ENCODE results near the gene CLPTM1.
"Not testable (repeated sequence)": the region's sequence is repeated elsewhere in the genome, so short reads cannot be mapped to it uniquely, and the experiment has no call there.

CLPTM1 gene

GRCh38 chr19:44954649-44955504, at the start of gene CLPTM1:
Gene CLPTM1, plus strand, starts transcription at chr19:44955380. Its CDS starts 16 bp downstream, at chr19:44955396.
- DNase-seq (ENCODE audit: low read depth), result peak; percentile 97

DNA sequence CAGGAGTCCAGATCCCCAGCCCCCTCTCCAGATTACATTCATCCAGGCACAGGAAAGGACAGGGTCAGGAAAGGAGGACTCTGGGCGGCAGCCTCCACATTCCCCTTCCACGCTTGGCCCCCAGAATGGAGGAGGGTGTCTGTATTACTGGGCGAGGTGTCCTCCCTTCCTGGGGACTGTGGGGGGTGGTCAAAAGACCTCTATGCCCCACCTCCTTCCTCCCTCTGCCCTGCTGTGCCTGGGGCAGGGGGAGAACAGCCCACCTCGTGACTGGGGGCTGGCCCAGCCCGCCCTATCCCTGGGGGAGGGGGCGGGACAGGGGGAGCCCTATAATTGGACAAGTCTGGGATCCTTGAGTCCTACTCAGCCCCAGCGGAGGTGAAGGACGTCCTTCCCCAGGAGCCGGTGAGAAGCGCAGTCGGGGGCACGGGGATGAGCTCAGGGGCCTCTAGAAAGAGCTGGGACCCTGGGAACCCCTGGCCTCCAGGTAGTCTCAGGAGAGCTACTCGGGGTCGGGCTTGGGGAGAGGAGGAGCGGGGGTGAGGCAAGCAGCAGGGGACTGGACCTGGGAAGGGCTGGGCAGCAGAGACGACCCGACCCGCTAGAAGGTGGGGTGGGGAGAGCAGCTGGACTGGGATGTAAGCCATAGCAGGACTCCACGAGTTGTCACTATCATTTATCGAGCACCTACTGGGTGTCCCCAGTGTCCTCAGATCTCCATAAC, 49.6 kb upstream of the CLPTM1 start, which contains the start of gene APOE:
Gene APOE, plus strand, starts transcription at position 360 of the 724 bp plus-strand sequence. CDS start 829 bp downstream, outside the sequence.
- peak; percentile 20 for DNase-seq (ENCODE audit: low read depth)

DNA sequence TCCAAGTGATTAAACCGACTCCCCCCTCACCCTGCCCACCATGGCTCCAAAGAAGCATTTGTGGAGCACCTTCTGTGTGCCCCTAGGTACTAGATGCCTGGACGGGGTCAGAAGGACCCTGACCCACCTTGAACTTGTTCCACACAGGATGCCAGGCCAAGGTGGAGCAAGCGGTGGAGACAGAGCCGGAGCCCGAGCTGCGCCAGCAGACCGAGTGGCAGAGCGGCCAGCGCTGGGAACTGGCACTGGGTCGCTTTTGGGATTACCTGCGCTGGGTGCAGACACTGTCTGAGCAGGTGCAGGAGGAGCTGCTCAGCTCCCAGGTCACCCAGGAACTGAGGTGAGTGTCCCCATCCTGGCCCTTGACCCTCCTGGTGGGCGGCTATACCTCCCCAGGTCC, 47.6 kb upstream of the CLPTM1 start:
- DNase-seq (ENCODE audit: low read depth), result no peak

DNA sequence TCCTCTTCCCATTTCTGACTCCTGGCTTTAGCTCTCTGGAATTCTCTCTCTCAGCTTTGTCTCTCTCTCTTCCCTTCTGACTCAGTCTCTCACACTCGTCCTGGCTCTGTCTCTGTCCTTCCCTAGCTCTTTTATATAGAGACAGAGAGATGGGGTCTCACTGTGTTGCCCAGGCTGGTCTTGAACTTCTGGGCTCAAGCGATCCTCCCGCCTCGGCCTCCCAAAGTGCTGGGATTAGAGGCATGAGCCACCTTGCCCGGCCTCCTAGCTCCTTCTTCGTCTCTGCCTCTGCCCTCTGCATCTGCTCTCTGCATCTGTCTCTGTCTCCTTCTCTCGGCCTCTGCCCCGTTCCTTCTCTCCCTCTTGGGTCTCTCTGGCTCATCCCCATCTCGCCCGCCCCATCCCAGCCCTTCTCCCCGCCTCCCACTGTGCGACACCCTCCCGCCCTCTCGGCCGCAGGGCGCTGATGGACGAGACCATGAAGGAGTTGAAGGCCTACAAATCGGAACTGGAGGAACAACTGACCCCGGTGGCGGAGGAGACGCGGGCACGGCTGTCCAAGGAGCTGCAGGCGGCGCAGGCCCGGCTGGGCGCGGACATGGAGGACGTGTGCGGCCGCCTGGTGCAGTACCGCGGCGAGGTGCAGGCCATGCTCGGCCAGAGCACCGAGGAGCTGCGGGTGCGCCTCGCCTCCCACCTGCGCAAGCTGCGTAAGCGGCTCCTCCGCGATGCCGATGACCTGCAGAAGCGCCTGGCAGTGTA, 46.9 kb upstream of the CLPTM1 start:
- DNase-seq (ENCODE audit: low read depth), result no peak

DNA sequence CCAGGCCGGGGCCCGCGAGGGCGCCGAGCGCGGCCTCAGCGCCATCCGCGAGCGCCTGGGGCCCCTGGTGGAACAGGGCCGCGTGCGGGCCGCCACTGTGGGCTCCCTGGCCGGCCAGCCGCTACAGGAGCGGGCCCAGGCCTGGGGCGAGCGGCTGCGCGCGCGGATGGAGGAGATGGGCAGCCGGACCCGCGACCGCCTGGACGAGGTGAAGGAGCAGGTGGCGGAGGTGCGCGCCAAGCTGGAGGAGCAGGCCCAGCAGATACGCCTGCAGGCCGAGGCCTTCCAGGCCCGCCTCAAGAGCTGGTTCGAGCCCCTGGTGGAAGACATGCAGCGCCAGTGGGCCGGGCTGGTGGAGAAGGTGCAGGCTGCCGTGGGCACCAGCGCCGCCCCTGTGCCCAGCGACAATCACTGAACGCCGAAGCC, 46.3 kb upstream of the CLPTM1 start:
- DNase-seq (ENCODE audit: low read depth), result no peak

DNA sequence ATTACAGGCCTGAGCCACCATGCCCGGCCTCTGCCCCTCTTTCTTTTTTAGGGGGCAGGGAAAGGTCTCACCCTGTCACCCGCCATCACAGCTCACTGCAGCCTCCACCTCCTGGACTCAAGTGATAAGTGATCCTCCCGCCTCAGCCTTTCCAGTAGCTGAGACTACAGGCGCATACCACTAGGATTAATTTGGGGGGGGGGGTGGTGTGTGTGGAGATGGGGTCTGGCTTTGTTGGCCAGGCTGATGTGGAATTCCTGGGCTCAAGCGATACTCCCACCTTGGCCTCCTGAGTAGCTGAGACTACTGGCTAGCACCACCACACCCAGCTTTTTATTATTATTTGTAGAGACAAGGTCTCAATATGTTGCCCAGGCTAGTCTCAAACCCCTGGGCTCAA, 45.4 kb upstream of the CLPTM1 start:
- no peak for DNase-seq (ENCODE audit: low read depth)

- not testable (repeated sequence) for DNase-seq (ENCODE audit: low read depth)
These were observed 43.3 kb upstream of the CLPTM1 start for GRCh38 chr19:44911896-44912295.

- no peak for DNase-seq (ENCODE audit: low read depth)
These were observed 42.3 kb upstream of the CLPTM1 start for GRCh38 chr19:44912854-44913253.

- not testable (repeated sequence) for DNase-seq (ENCODE audit: low read depth)
These were observed 41.4 kb upstream of the CLPTM1 start for GRCh38 chr19:44913512-44914432.

DNA sequence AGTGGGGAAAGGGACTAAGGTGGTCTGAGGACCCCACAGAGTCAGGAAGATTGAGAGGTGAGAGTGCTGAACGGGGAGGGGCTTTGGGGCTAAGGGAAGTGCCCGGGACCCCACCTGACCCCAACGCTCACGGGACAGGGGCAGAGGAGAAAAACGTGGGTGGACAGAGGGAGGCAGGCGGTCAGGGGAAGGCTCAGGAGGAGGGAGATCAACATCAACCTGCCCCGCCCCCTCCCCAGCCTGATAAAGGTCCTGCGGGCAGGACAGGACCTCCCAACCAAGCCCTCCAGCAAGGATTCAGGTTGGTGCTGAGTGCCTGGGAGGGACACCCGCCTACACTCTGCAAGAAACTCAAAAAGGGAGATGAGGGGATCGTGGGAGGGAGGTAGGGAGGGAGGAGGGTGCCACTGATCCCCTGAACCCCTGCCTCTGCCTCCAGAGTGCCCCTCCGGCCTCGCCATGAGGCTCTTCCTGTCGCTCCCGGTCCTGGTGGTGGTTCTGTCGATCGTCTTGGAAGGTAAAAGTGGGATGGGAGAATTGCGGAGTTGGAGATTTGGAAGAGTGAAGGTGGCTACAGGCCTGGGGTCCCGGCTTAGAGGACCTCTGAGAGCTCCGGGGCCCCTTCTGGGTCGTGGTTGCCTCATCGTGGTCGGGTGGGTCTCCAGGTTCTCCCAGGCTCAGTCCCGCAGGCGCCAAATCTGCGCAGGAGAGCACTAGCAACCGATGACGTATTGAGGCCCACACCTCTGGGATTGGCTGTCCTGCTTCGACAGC, 40.6 kb upstream of the CLPTM1 start, which contains the start of gene APOC1:
Gene APOC1, plus strand, starts transcription at position 176 of the 774 bp plus-strand sequence. Its CDS starts 284 bp downstream, at position 460.
- peak; percentile 84 for DNase-seq (ENCODE audit: low read depth)

- DNase-seq (ENCODE audit: low read depth), result no peak
These were observed 30.9 kb upstream of the CLPTM1 start for GRCh38 chr19:44924243-44924725.

DNA sequence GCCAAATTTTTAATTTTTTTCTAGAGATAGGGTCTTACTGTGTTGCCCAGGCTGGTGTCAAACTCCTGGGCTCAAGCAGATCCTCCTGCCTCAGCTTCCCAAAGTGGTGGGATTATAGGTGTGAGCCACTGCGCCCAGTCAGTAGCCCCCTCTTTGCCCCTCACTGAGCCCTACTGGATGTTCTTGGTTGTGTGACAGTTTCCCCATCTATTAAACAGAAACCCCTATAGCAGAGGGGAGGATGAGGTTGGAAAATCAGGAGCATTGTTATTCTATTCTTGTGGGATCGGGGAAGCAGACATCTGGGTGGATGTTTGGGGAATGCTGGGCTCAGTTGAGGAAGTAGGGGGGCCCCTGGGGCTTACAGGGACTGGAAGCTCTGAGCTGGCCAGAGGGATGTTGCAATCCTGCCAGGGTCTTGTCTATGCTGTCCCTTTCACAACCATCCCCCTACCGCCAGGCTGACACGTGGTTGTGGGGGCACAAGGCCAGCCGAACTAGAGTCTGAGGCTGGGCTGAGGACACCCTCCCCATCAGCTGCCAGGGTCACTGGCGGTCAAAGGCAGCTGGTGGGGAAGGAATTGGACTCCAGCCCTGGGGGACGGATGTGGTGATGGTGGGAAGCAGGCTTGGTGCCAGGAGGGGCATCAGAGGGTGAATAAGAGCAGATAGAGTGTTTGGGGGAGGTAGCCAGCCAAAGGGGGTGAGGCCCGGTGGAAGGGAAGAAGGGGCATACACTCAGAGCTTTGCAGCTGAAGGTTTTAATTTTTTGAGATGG, 29.9 kb upstream of the CLPTM1 start:
- DNase-seq (ENCODE audit: low read depth), result peak; percentile 35

- not testable (repeated sequence) for DNase-seq (ENCODE audit: low read depth)
These were observed 28.7 kb upstream of the CLPTM1 start for GRCh38 chr19:44926245-44927077.

DNA sequence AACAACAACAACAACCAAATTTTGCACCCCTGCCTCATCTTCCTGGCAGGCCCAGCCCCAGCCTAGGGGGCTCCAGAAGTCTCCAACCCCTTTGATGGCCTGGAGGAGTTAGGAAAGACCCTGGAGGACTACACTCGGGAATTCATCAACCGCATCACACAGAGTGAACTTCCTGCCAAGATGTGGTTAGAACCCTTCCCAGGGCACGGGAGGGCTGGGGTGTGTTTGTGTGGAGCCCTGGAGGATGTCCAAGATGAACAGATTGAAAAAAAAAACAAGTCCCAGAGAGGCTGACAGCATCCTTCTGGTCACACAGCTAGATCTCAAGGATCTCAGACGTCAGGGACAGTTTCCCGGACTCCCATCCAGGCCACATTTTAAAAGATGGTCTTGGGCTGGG, 27.4 kb upstream of the CLPTM1 start:
- no peak for DNase-seq (ENCODE audit: low read depth)

DNA sequence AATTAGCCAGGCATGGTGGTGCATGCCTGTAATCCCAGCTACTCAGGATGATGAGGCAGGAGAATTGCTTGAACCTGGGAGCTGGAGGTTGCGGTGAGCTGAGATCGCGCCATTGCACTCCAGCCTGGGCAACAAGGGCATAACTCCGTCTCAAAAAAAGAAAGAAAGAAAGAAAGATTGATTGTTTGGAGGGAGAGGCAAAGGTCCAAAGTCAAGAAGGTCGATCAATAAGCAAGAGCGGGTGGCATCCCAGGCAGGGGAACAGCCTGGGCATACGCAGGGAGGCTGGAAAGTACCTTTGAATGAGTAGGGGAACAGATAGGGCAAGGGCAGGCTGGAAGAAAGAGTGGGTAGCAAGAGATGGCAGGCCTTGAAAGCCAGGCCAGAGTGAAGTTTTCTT, 25.1 kb upstream of the CLPTM1 start:
- DNase-seq (ENCODE audit: low read depth), result no peak

GRCh38 chr19:44931541-44931940, 23.6 kb upstream of the CLPTM1 start:
- no peak for DNase-seq (ENCODE audit: low read depth)

DNA sequence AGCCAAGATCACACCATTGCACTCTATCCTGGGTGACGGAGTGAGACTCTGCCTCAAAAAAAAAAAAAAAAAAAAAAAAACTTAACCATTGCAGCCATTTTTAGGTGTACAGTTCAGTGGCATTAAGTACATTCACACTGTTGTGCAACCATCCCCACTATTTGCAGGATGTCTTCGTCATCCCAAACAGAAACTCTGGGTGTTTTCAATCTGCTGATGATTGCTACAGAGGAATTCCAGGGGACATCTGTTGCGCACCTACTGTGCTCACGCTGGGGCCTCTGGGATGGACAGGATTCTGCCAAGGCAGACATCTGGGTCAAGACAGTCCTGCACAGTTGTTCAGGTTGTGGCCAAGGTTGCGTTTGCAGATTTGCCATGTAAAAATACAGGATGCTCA, 15.5 kb upstream of the CLPTM1 start:
- no peak for DNase-seq (ENCODE audit: low read depth)

GRCh38 chr19:44942067-44942571, 13.1 kb upstream of the CLPTM1 start, which contains the start of gene APOC4:
Gene APOC4, plus strand, starts transcription at chr19:44942237. Its CDS starts 41 bp downstream, at chr19:44942278.
- no peak for DNase-seq (ENCODE audit: low read depth)
